Liver (tissue), 9 donors: ENCODE data around the gene HDDC3. TPM values are rescaled to one million over a fixed set of nuclear protein-coding genes. Genes with fewer than 3 reads are reported as not detected.

ENCODE experiments used
- DNase-seq: peaks from one replicate; pipeline ENCODE4 v3.0.0-alpha.2; 2017; ENCODE audit warnings: low spot score
- H3K27ac ChIP-seq, 2 donors: one replicate each; pipeline ENCODE4 v1.7.0; 2013; ENCODE audit warnings: inconsistent platforms in 2 of 2, low read length in 2 of 2, control low read depth in 1 of 2, low read depth in 1 of 2, mild to moderate bottlenecking in 1 of 2
- H3K27me3 ChIP-seq, 4 donors: one replicate each; pipeline versions ENCODE4 v1.6.1 to v1.7.0; 2013; ENCODE audit warnings: low read length in 3 of 4, inconsistent platforms in 1 of 4, mild to moderate bottlenecking in 1 of 4, moderate library complexity in 1 of 4; ENCODE audit not compliant: control insufficient read depth in 4 of 4, insufficient read depth in 4 of 4
- H3K36me3 ChIP-seq, 4 donors: one replicate each; pipeline versions ENCODE4 v1.6.1 to v1.7.0; 2013; ENCODE audit warnings: low read length in 3 of 4, mild to moderate bottlenecking in 3 of 4, low read depth in 1 of 4, moderate library complexity in 1 of 4; ENCODE audit not compliant: control insufficient read depth in 4 of 4, insufficient read depth in 3 of 4
- H3K4me1 ChIP-seq, 4 donors: one replicate each; pipeline versions ENCODE4 v1.6.1 to v1.7.0; 2013; ENCODE audit warnings: low read length in 3 of 4, mild to moderate bottlenecking in 3 of 4, moderate library complexity in 1 of 4; ENCODE audit not compliant: control insufficient read depth in 4 of 4, insufficient read depth in 4 of 4
- H3K4me3 ChIP-seq, 3 donors: one replicate each; pipeline versions ENCODE4 v1.6.1 to v1.7.0; 2013; ENCODE audit warnings: low read length in 3 of 3, control low read depth in 1 of 3, low read depth in 1 of 3, mild to moderate bottlenecking in 1 of 3
- H3K9ac ChIP-seq, 2 donors: one replicate each; pipeline ENCODE4 v1.7.0; 2013; ENCODE audit warnings: low read length in 2 of 2, mild to moderate bottlenecking in 2 of 2, moderate library complexity in 2 of 2, control low read depth in 1 of 2, low read depth in 1 of 2
- H3K9me3 ChIP-seq, 4 donors: one replicate each; pipeline versions ENCODE4 v1.6.1 to v1.7.0; 2013; ENCODE audit warnings: low read length in 3 of 4; ENCODE audit not compliant: control insufficient read depth in 4 of 4
- FOXA1 ChIP-seq: IDR thresholded peaks from 2 replicates; pipeline ENCODE4 v1.6.1; 2016; ENCODE audit warnings: antibody characterized with exemption
- GABPA ChIP-seq, 2 donors: IDR thresholded peaks in 1 of 2; conservative IDR thresholded peaks in 1 of 2; 2 replicates each; pipeline ENCODE4 v1.6.1; 2016; ENCODE audit warnings: antibody characterized with exemption in 2 of 2, mild to moderate bottlenecking in 1 of 2, moderate library complexity in 1 of 2
- HNF4A ChIP-seq, 2 donors: conservative IDR thresholded peaks; 2 replicates each; pipeline ENCODE4 v1.6.1; 2016; ENCODE audit warnings: antibody characterized with exemption in 2 of 2, mild to moderate bottlenecking in 2 of 2
- HNF4G ChIP-seq: IDR thresholded peaks from 2 replicates; pipeline ENCODE4 v1.6.1; 2016; ENCODE audit warnings: antibody characterized with exemption
- JUND ChIP-seq, 2 donors: IDR thresholded peaks; 2 replicates each; pipeline ENCODE4 v1.6.1; 2016; ENCODE audit warnings: antibody characterized with exemption in 2 of 2
- NR2F2 ChIP-seq: IDR thresholded peaks from 2 replicates; pipeline ENCODE4 v1.6.1; 2016; ENCODE audit warnings: antibody characterized with exemption
- REST ChIP-seq: IDR thresholded peaks from 2 replicates; pipeline ENCODE4 v1.6.1; 2016; ENCODE audit warnings: antibody characterized with exemption, mild to moderate bottlenecking
- RXRA ChIP-seq, 2 donors: IDR thresholded peaks; 2 replicates each; pipeline ENCODE4 v1.6.1; 2017 to 2018; ENCODE audit warnings: antibody characterized with exemption in 2 of 2, mild to moderate bottlenecking in 1 of 2
- TAF1 ChIP-seq: conservative IDR thresholded peaks from 2 replicates; pipeline ENCODE4 v1.6.1; 2016; ENCODE audit warnings: antibody characterized with exemption, mild to moderate bottlenecking
- YY1 ChIP-seq: IDR thresholded peaks from 2 replicates; pipeline ENCODE4 v1.6.1; 2016; ENCODE audit warnings: antibody characterized with exemption, mild to moderate bottlenecking
- ZBTB33 ChIP-seq: IDR thresholded peaks from 2 replicates; pipeline ENCODE4 v1.6.1; 2016; ENCODE audit warnings: antibody characterized with exemption
- WGBS: extraction: QIAGEN DNeasy Blood & Tissue Kit; methylation state at CpG from one replicate; pipeline ENCODE4 v1.1.7; 2013; 5-methylcytosine and 5-hydroxymethylcytosine counted together
- polyA plus RNA-seq, 2 donors: library from polyadenylated mRNA; stranded (reverse) in 1 of 2; unstranded in 1 of 2; fragments of 200-250 nt in 1 of 2; fragments of >200 nt in 1 of 2; fragmentation: Nextera tagmentation in 1 of 2; extraction: Ambion mirVana in 1 of 2; gene quantifications; one replicate each; pipeline versions ENCODE4 v1.2.1 to v1.2.3, GENCODE V29; 2013 to 2015
- total RNA-seq, 2 donors: library from RNA; depleted of rRNA; stranded (reverse); fragments of >200 nt; gene quantifications; one replicate each; pipeline ENCODE4 v1.2.3, GENCODE V29; 2014
- TF ChIP-seq, protein P1 (sequence below): IDR thresholded peaks from 2 replicates; pipeline ENCODE4 v1.6.1; 2016; ENCODE audit warnings: antibody characterized with exemption
- donor health status: healthy.
- donor health status: healthy.
- donor health status: healthy.
- donor health status: healthy.
- donor health status: healthy.

HDDC3 gene
- total and polyA plus RNA-seq, 4 donors: 12.5 to 15.4 (median 14.1) TPM

DNA sequence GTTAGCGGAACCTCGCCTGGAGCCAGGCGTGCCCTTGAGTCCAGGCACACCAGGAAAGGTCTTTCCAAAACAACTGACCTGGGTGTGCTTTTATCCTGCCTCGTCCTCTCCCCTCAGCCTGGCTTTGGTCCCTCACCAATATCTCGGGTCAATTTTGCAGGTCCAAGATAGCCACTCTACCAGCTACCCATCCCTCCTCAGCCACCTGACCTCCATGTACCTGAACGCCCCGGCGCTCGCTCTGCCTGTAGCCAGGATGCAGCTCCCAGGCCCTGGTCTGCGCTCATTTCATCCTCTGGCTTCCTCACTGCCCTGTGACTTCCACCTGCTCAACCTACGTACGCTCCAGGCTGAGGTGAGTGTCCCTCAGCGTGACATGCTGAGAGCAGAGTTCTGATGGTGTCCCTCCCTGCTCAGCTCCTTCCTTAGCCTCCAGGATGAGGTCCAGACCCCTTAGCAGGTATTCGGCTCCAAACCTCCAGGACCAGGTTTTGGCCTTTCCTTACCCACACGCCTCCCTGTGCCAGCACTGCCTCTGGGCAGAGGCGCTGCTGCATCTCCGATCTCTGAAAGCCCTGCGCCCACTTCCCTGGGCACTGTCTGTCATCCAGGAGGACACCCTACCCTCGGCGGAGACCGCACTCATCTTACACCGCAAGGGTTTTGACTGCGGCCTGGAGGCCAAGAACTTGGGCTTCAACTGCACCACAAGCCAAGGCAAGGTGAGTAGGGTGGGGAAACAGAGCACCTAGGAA lies 14.1 kb downstream of the HDDC3 start:
- no peaks in the 10 kb centered on the region for H3K4me1 ChIP-seq
- TF ChIP-seq REST (no peak), JUND (IDR thresholded peaks at IDR 0.05) (no peak), TAF1 (no peak), FOXA1 (no peak), HNF4A (conservative IDR thresholded peaks at IDR 0.05) (no peak), ZBTB33 (no peak), RXRA (IDR thresholded peaks at IDR 0.05) (no peak)
- TF ChIP-seq, protein P1, sequence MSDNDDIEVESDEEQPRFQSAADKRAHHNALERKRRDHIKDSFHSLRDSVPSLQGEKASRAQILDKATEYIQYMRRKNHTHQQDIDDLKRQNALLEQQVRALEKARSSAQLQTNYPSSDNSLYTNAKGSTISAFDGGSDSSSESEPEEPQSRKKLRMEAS: no peak
- peaks cover 9 to 75% (median 56%) of the 10 kb centered on the region in 4 donors for H3K36me3 ChIP-seq
- H3K9me3 ChIP-seq: no peaks in the 10 kb centered on the region
- H3K4me3 ChIP-seq: no peak overlapping the region
- no peak for DNase-seq
- H3K27ac ChIP-seq: no peak overlapping the region
- H3K27me3 ChIP-seq: no peaks in the 10 kb centered on the region
- 97% methylated on average over 23 of the region's 23 CpGs for WGBS
- no peak overlapping the region for H3K9ac ChIP-seq

GRCh38 chr15:90917569-90917968 lies 14.8 kb downstream of the HDDC3 start:
- TF ChIP-seq HNF4G: no peak
- TF ChIP-seq YY1: no peak
- no peak for TF ChIP-seq GABPA (IDR thresholded peaks at IDR 0.05 in 1 of 2, conservative IDR thresholded peaks at IDR 0.05 in 1 of 2)
- no peak for TF ChIP-seq NR2F2
- no peak for TF ChIP-seq FOXA1
- no peak for TF ChIP-seq ZBTB33
- TF ChIP-seq JUND (IDR thresholded peaks at IDR 0.05): no peak
- no peak for TF ChIP-seq REST
- Histone ChIP-seq H3K36me3 (peaks cover 13 to 82% (median 62%) of the 10 kb centered on the region in 4 donors), H3K27me3 (no peaks in the 10 kb centered on the region), H3K4me1 (no peaks in the 10 kb centered on the region), H3K9ac (no peak overlapping the region), H3K4me3 (no peak overlapping the region), H3K27ac (no peak overlapping the region), H3K9me3 (no peaks in the 10 kb centered on the region)
- no peak for DNase-seq
- 97% methylated on average over 12 of the region's 12 CpGs for WGBS
